GM10266 (cell line): ENCODE measurements around the gene KDM2B.

Experiments
- DNase-seq: peaks from one replicate; pipeline ENCODE4 v3.0.0; 2012; ENCODE audit errors: extremely low spot score
- TF ChIP-seq, protein P1 (sequence below): IDR thresholded peaks from 2 replicates; pipeline ENCODE4 v1.5.1; 2012; ENCODE audit warnings: mild to moderate bottlenecking, low read depth; ENCODE audit not compliant: control insufficient read depth, insufficient read depth; ENCODE audit errors: missing control alignments

The KDM2B gene

GRCh38 chr12:121438905-121439304 lies 141.9 kb downstream of the KDM2B start:
- no peak for DNase-seq
- TF ChIP-seq, protein P1, sequence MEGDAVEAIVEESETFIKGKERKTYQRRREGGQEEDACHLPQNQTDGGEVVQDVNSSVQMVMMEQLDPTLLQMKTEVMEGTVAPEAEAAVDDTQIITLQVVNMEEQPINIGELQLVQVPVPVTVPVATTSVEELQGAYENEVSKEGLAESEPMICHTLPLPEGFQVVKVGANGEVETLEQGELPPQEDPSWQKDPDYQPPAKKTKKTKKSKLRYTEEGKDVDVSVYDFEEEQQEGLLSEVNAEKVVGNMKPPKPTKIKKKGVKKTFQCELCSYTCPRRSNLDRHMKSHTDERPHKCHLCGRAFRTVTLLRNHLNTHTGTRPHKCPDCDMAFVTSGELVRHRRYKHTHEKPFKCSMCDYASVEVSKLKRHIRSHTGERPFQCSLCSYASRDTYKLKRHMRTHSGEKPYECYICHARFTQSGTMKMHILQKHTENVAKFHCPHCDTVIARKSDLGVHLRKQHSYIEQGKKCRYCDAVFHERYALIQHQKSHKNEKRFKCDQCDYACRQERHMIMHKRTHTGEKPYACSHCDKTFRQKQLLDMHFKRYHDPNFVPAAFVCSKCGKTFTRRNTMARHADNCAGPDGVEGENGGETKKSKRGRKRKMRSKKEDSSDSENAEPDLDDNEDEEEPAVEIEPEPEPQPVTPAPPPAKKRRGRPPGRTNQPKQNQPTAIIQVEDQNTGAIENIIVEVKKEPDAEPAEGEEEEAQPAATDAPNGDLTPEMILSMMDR = no peak

DNA sequence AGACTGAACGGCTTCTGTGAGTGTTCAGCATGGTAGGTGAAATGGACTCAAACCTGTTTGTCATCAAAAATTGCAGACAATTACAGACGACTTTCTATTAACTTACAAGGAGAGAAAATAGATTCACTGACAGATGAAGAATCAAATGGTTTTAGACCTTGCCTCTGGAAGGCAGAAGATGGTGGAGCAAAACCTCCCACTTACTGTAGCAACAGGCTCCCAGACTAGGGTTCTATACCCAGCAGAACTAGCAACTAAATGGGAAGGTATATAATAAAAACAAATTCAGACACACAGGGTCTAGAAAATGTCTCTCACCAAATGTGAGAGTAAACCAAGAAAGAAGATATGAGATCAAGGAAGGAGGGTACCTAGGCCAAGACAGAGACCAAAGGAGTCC lies 144.1 kb downstream of the KDM2B start:
- TF ChIP-seq, protein P1 = no peak
- no peak for DNase-seq

DNA sequence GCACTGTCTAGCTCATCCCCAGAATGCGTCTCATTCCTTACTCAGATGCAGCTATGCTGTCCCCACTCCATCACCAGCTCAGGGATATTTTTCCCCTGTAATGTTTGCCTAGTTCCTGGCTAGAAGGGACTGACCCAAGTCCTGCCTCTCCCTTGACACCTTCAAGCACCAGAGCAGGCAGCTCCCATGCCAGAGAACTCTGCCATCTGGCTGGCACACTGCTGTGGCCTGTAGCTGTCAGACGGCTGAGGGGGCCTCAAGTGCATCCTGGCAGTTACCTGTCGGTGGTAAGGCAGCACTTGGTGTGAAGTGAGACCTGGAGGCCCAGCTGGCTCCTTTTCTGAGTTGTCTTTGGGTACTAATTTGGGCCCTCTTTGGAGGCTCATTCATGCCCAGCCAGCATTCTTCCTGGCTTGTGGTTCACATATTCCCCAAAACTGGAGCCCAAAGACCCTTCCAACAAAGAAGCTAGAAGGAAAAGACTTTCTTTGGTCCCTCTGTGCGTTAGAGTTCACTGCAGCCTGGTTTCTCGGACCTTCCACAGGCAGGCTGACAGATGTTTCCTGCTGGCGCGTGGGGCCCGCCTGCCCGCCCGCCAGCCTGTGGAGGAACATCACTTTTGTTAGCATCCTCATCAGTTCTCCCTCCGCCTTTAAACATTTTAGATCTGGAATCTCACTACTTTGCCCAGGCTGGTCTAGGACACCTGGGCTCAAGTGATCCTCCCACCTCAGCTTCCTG lies 147.9 kb downstream of the KDM2B start:
- TF ChIP-seq, protein P1 = no peak
- no peak for DNase-seq

- TF ChIP-seq, protein P1 = no peak
- no peak for DNase-seq
Observed at GRCh38 chr12:121430833-121431415, 149.9 kb downstream of the KDM2B start.

- DNase-seq = no peak
- TF ChIP-seq, protein P1 = no peak
Observed at GRCh38 chr12:121428883-121429282, 151.9 kb downstream of the KDM2B start.

GRCh38 chr12:121427556-121428050 lies 153.2 kb downstream of the KDM2B start:
- no peak for DNase-seq

More at GRCh38 chr12:121427556-121428050, 153.2 kb downstream of the KDM2B start:
- TF ChIP-seq, protein P1 = no peak
